T-cell (primary cell): Measurements from ENCODE around the gene TAF3. TPM values are rescaled to one million over a fixed set of nuclear protein-coding genes. Genes with fewer than 3 reads are reported as not detected.

ENCODE experiments used
- ATAC-seq, 4 experiments: fragments of 200-7000 bp in 3 of 4; fragments of 150-1000 bp in 1 of 4; cut with Tn5 transposase; replicated peaks in 1 of 4; 1 replicate in 3 of 4; 2 replicates in 1 of 4; pipeline ENCODE4 v1.10.0; 2021; ENCODE audit warnings: moderate library complexity in 3 of 4, mild to moderate bottlenecking in 2 of 4, moderate number of reproducible peaks in 1 of 4
- CTCF ChIA-PET, 2 donors: fragments of 300-600 bp; sonication (Branson Sonifier 250); formaldehyde crosslinking; loops; one replicate each; lab custom pipeline; 2022; ENCODE audit warnings: antibody characterized with exemption in 2 of 2; lab: Charles Lee
- POLR2A ChIA-PET, 2 donors: fragments of 300-600 bp; sonication (Branson Sonifier 250); formaldehyde crosslinking; loops; one replicate each; lab custom pipeline; 2022; ENCODE audit warnings: antibody characterized with exemption in 2 of 2; lab: Charles Lee
- DNase-seq, 35 experiments: peaks; one replicate each; pipeline versions ENCODE4 v3.0.0 to v3.0.0-alpha.2; 2013 to 2023
- H3K27ac ChIP-seq: one replicate; pipeline ENCODE4 v1.5.1; 2013; ENCODE audit warnings: low read length
- H3K27me3 ChIP-seq, 2 experiments: replicated peaks in 1 of 2; 1 replicate in 1 of 2; 2 replicates in 1 of 2; pipeline versions ENCODE4 v1.6.1 to v1.7.0; 2013; ENCODE audit warnings: low read length in 1 of 2, mixed read lengths in 1 of 2; ENCODE audit not compliant: control insufficient read depth in 2 of 2, insufficient read depth in 2 of 2; ENCODE audit errors: extremely low read depth in 1 of 2
- H3K36me3 ChIP-seq, 2 donors: 1 replicate in 1 of 2; 2 replicates in 1 of 2; pipeline versions ENCODE4 v1.6.1 to v1.7.0; 2013; ENCODE audit warnings: low read length in 1 of 2; ENCODE audit not compliant: control insufficient read depth in 2 of 2, insufficient read depth in 1 of 2; ENCODE audit errors: extremely low read depth in 1 of 2
- H3K4me1 ChIP-seq, 2 experiments: 1 replicate in 1 of 2; 2 replicates in 1 of 2; pipeline versions ENCODE4 v1.6.1 to v1.7.0; 2013; ENCODE audit warnings: low read length in 2 of 2, mixed read lengths in 1 of 2; ENCODE audit not compliant: insufficient read depth in 2 of 2, control insufficient read depth in 1 of 2; ENCODE audit errors: extremely low read depth in 1 of 2
- H3K4me3 ChIP-seq, 2 donors: 1 replicate in 1 of 2; 2 replicates in 1 of 2; pipeline versions ENCODE4 v1.5.1 to v1.7.0; 2013; ENCODE audit warnings: mild to moderate bottlenecking in 2 of 2, low read length in 1 of 2, moderate library complexity in 1 of 2; ENCODE audit not compliant: control insufficient read depth in 1 of 2; ENCODE audit errors: extremely low read depth in 1 of 2
- H3K9me3 ChIP-seq: 2 replicates; pipeline ENCODE4 v1.7.0; 2013
- H3K27ac Mint-ChIP-seq, 2 donors: one replicate each; pipeline ENCODE4 v1.8.0; 2020 to 2021; ENCODE audit warnings: mild to moderate bottlenecking in 2 of 2, mixed read lengths in 2 of 2
- H3K27me3 Mint-ChIP-seq, 2 donors: one replicate each; pipeline ENCODE4 v1.8.0; 2021 to 2022; ENCODE audit warnings: mixed read lengths in 2 of 2
- H3K36me3 Mint-ChIP-seq: one replicate; pipeline ENCODE4 v1.8.0; 2021; ENCODE audit warnings: mixed read lengths
- H3K4me1 Mint-ChIP-seq, 3 donors: one replicate each; pipeline ENCODE4 v1.8.0; 2020 to 2022; ENCODE audit warnings: mixed read lengths in 3 of 3, mild to moderate bottlenecking in 1 of 3
- H3K4me3 Mint-ChIP-seq, 3 donors: one replicate each; pipeline ENCODE4 v1.8.0; 2020 to 2022; ENCODE audit warnings: mild to moderate bottlenecking in 3 of 3, mixed read lengths in 3 of 3, moderate library complexity in 3 of 3
- H3K9me3 Mint-ChIP-seq, 3 donors: one replicate each; pipeline ENCODE4 v1.8.0; 2020 to 2022; ENCODE audit warnings: mixed read lengths in 3 of 3
- WGBS: methylation state at CpG from one replicate; pipeline ENCODE4 v1.1.5; 2013; ENCODE audit warnings: missing lambda C conversion rate; ENCODE audit not compliant: insufficient coverage; 5-methylcytosine and 5-hydroxymethylcytosine counted together
- total RNA-seq, 35 experiments: library from RNA in 6 of 35; stranded (reverse) in 6 of 35; fragments of 120-200 nt in 1 of 35; gene quantifications; one replicate each; pipeline versions ENCODE4 v1.2.1 to v1.2.4 and lab custom pipeline; 2013 to 2026

The TAF3 gene
- total RNA-seq, 5 donors from 2014 or later (not counting 1 experiment from before 2014, with no cell fraction given): 18.2 to 21.8 (median 20.0) TPM

DNA sequence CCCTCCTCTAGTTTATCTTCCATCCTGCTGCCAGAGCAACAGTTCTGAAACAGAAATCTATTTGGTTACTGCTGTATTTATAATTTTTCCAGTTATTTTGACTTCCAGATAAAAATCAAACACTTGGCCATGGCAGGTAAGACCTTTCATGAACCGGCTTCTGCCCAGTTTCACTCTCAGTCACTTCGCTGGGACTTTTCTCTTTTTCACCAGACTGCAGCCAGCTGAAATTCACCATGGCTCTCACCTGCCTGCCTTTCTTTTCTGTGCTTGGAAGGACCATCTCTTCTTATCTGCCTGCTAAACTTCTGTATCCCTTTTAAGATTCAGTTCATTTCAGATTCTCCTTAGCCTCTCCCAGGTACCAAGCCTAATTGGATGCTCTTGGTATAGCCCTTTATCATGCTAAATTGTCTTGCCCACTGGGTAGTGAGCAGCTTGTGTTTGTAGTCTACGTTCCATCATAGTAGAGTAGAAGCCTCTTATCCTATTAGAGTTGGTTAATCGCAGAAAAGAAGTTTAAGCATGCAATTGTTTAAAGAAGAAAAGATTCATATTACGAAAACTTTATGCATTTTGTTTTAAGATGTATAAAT lies 71.7 kb downstream of the TAF3 start:
- no peak overlapping the region for H3K27ac ChIP-seq
- H3K36me3 ChIP-seq: peaks cover 0 to 5% of the 10 kb centered on the region in 2 donors
- H3K4me3 Mint-ChIP-seq: no peak overlapping the region
- ATAC-seq (no peak), DNase-seq (no peak)
- H3K9me3 Mint-ChIP-seq: no peaks in the 10 kb centered on the region
- 80% methylated on average over 2 of the region's 5 CpGs for WGBS
- ChIA-PET POLR2A (no interaction called here), CTCF (no interaction called here)
- no peaks in the 10 kb centered on the region for H3K27me3 Mint-ChIP-seq
- peak overlapping the region in 1 of 2 donors; percentile 24 for H3K27ac Mint-ChIP-seq
- no peaks in the 10 kb centered on the region for H3K27me3 ChIP-seq
- H3K4me1 ChIP-seq: peaks cover 0 to 2% of the 10 kb centered on the region in 2 experiments
- no peak overlapping the region for H3K4me3 ChIP-seq
- H3K9me3 ChIP-seq: no peaks in the 10 kb centered on the region
- H3K4me1 Mint-ChIP-seq: peaks cover 44 to 66% (median 57%) of the 10 kb centered on the region in 3 donors
- H3K36me3 Mint-ChIP-seq: peaks cover 17% of the 10 kb centered on the region

DNA sequence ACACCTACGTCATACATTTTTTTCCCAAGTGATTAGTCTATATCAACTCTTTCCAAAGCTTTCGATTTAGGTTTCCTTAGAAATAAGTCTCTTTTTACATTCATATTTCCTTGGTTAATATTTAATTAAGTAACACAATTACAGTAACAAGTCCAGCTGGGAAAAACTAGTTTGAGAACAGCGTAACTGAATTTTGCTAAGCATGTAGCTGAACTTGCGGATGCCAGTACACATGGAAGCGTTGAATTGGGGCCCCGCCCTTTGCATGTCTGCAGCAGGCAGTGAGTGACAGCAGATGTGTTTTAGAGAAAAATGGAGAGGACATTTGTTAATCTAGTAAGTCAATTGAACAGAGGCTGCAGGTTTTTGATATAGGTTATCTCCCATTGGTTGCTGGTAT lies 72.5 kb downstream of the TAF3 start:
- Mint-ChIP-seq H3K4me1 (peaks cover 41 to 64% (median 53%) of the 10 kb centered on the region in 3 donors), H3K27ac (no peak overlapping the region)
- CTCF ChIA-PET: no interaction called here

DNA sequence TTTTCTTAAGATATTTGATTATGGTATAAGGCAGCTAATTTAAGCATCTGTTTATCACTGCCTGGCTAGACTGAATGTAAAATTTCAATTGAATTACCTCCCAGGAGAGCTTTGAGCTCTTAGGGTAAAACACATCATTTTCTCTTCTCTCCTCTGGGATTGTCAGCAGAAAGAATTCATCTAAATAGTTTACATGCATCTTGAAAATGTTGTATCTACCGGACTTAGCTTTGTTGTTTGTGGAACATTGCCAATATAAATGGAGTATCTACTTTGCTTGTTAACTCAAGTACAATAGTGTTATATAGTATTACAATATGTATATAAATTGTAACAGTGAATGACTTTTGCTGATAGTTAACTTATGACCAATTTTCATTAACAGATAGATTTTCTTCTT lies 73.3 kb downstream of the TAF3 start:
- Mint-ChIP-seq H3K27ac (no peak overlapping the region), H3K27me3 (no peaks in the 10 kb centered on the region), H3K36me3 (peaks cover 24% of the 10 kb centered on the region), H3K4me3 (no peak overlapping the region), H3K4me1 (peaks cover 37 to 57% (median 51%) of the 10 kb centered on the region in 3 donors), H3K9me3 (no peaks in the 10 kb centered on the region)
- Histone ChIP-seq H3K4me1 (peaks cover 0 to 2% of the 10 kb centered on the region in 2 experiments), H3K27ac (no peak overlapping the region), H3K36me3 (peaks cover 5 to 7% of the 10 kb centered on the region in 2 donors), H3K9me3 (no peaks in the 10 kb centered on the region), H3K4me3 (no peak overlapping the region), H3K27me3 (no peaks in the 10 kb centered on the region)
- CTCF ChIA-PET: no interaction called here
- WGBS: no CpG with 5 or more reads among the region's 1 CpG
- POLR2A ChIA-PET: no interaction called here
- ATAC-seq (no peak), DNase-seq (no peak)

More for the DNA sequence above, 72.5 kb downstream of the TAF3 start:
- 97% methylated on average over 4 of the region's 6 CpGs for WGBS
- ATAC-seq: no peak
- H3K36me3 ChIP-seq: peaks cover 0 to 5% of the 10 kb centered on the region in 2 donors
- H3K4me1 ChIP-seq: peaks cover 0 to 2% of the 10 kb centered on the region in 2 experiments
- Mint-ChIP-seq H3K4me3 (no peak overlapping the region), H3K9me3 (no peaks in the 10 kb centered on the region), H3K27me3 (no peaks in the 10 kb centered on the region), H3K36me3 (peaks cover 17% of the 10 kb centered on the region)
- DNase-seq: no peak
- no peaks in the 10 kb centered on the region for H3K9me3 ChIP-seq
- POLR2A ChIA-PET: no interaction called here
- H3K27ac ChIP-seq: no peak overlapping the region
- H3K4me3 ChIP-seq: no peak overlapping the region
- H3K27me3 ChIP-seq: no peaks in the 10 kb centered on the region

DNA sequence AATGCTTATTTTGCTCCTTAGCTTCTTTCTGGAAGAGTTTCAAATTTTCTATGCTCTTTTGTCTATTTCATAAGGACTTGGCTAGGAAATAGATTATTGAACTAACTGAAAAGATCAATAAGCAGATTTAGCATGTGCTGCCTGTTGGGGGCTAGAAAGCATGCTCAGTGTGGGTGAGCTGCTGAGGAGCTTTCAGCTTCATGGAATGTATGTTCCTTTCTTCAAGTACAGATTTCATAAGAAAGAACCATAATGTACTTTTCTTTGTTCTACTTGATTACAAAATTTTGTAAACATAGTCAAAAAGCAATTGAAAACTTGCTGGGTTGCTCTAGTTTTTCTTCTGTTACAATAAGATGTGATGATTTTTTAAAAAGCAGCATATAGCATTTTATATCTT lies 73.8 kb downstream of the TAF3 start:
- CTCF ChIA-PET: interaction anchor here in 1 of 2 donors (0.7 kb wide), 1 partner anchor 321 kb away, joined by 3 read pairs; no protein-coding TSS in a partner anchor

DNA sequence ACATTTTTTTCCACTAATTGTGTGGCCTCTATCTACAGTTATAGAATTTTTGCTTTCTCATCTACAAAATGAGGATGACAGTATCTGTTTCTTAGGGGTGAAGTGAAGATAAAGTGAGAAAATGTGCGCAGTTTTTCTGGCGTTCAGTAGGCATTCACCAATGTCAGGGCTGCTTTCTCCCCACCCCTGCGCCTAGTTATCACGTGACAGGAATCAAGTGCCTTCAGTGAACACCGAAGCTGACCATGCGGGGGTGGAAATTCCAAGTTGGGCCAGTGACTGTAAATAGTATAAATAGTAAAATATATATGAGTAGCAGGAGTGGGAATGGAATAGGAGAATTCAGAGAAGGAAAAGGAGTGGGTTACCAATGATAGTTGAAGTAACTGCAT lies 77.4 kb downstream of the TAF3 start:
- H3K4me1 Mint-ChIP-seq: peaks cover 24 to 33% (median 30%) of the 10 kb centered on the region in 3 donors
- Histone ChIP-seq H3K36me3 (peaks cover 9 to 10% of the 10 kb centered on the region in 2 donors), H3K27ac (no peak overlapping the region), H3K9me3 (no peaks in the 10 kb centered on the region), H3K27me3 (no peaks in the 10 kb centered on the region), H3K4me3 (no peak overlapping the region), H3K4me1 (no peaks in the 10 kb centered on the region)
- ChIA-PET CTCF (no interaction called here), POLR2A (no interaction called here)
- peaks cover 54% of the 10 kb centered on the region for H3K36me3 Mint-ChIP-seq
- H3K27me3 Mint-ChIP-seq: no peaks in the 10 kb centered on the region
- ATAC-seq (no peak), DNase-seq (no peak)
- no peaks in the 10 kb centered on the region for H3K9me3 Mint-ChIP-seq
- no peak overlapping the region for H3K27ac Mint-ChIP-seq
- WGBS: 100% methylated on average over 2 of the region's 6 CpGs
- H3K4me3 Mint-ChIP-seq: no peak overlapping the region

More for the DNA sequence above, 73.8 kb downstream of the TAF3 start:
- peaks cover 10 to 11% of the 10 kb centered on the region in 2 donors for H3K36me3 ChIP-seq
- H3K9me3 ChIP-seq: no peaks in the 10 kb centered on the region
- H3K4me3 ChIP-seq: no peak overlapping the region
- DNase-seq: no peak
- peaks cover 0 to 2% of the 10 kb centered on the region in 2 experiments for H3K4me1 ChIP-seq
- no peak for ATAC-seq
- H3K27ac ChIP-seq: no peak overlapping the region
- peaks cover 29% of the 10 kb centered on the region for H3K36me3 Mint-ChIP-seq
- no peaks in the 10 kb centered on the region for H3K27me3 Mint-ChIP-seq
- no peak overlapping the region for H3K27ac Mint-ChIP-seq
- no peaks in the 10 kb centered on the region for H3K27me3 ChIP-seq
- no peaks in the 10 kb centered on the region for H3K9me3 Mint-ChIP-seq
- peaks cover 37 to 57% (median 51%) of the 10 kb centered on the region in 3 donors for H3K4me1 Mint-ChIP-seq
- H3K4me3 Mint-ChIP-seq: no peak overlapping the region
- POLR2A ChIA-PET: no interaction called here

DNA sequence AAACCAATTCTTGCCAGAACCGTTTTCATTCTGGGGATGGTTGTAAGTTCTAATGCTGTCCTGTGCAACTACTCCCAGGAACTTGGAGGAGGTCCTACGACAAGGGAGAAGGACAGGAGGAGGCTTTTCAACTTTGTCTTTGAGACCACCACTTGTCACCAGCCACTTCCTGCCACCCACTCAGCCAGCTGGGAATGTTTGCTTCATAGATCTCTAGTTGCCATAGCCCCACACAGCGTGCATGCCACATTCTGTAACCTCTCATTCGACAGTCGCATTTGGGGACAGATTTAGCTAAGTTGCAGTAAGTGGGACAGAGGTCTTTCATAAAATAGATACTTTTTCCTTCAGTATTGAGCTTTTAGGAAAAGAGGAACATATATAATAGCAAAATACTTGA lies 78.0 kb downstream of the TAF3 start:
- no CpG with 5 or more reads among the region's 5 CpGs for WGBS
- H3K27me3 ChIP-seq: no peaks in the 10 kb centered on the region

More for the DNA sequence above, 78.0 kb downstream of the TAF3 start:
- ChIA-PET CTCF (no interaction called here), POLR2A (interaction anchor here in 1 of 2 donors (0.6 to 1.0 kb wide), 2 partner anchors 24 to 531 kb away, joined by 3 read pairs; no protein-coding TSS in a partner anchor)
- H3K4me3 ChIP-seq: no peak overlapping the region
- Mint-ChIP-seq H3K27ac (no peak overlapping the region), H3K4me1 (peaks cover 20 to 30% (median 26%) of the 10 kb centered on the region in 3 donors), H3K36me3 (peaks cover 54% of the 10 kb centered on the region), H3K4me3 (no peak overlapping the region), H3K9me3 (no peaks in the 10 kb centered on the region), H3K27me3 (no peaks in the 10 kb centered on the region)
- H3K4me1 ChIP-seq: no peaks in the 10 kb centered on the region
- H3K36me3 ChIP-seq: peaks cover 9 to 10% of the 10 kb centered on the region in 2 donors
- no peak for DNase-seq
- ATAC-seq: no peak
- H3K9me3 ChIP-seq: no peaks in the 10 kb centered on the region
- no peak overlapping the region for H3K27ac ChIP-seq
